Cardiac fibroblast (primary cell): ENCODE results near the gene ZNF646.

Experiments
- DNase-seq, 2 donors: peaks; one replicate each; pipeline versions ENCODE4 v3.0.0 to v3.0.0-alpha.2; 2010; ENCODE audit warnings: low read depth in 2 of 2
- H3K4me3 ChIP-seq, 2 donors: replicated peaks in 1 of 2; 1 replicate in 1 of 2; 2 replicates in 1 of 2; pipeline ENCODE4 v1.5.1; 2011; ENCODE audit warnings: low read depth in 2 of 2, low read length in 2 of 2, mild to moderate bottlenecking in 2 of 2, moderate library complexity in 1 of 2
- TF ChIP-seq, protein P1 (sequence below): IDR thresholded peaks from one replicate; pipeline ENCODE4 v1.5.1; 2011; ENCODE audit warnings: low read depth, mild to moderate bottlenecking, low read length, inconsistent platforms

The ZNF646 gene

DNA sequence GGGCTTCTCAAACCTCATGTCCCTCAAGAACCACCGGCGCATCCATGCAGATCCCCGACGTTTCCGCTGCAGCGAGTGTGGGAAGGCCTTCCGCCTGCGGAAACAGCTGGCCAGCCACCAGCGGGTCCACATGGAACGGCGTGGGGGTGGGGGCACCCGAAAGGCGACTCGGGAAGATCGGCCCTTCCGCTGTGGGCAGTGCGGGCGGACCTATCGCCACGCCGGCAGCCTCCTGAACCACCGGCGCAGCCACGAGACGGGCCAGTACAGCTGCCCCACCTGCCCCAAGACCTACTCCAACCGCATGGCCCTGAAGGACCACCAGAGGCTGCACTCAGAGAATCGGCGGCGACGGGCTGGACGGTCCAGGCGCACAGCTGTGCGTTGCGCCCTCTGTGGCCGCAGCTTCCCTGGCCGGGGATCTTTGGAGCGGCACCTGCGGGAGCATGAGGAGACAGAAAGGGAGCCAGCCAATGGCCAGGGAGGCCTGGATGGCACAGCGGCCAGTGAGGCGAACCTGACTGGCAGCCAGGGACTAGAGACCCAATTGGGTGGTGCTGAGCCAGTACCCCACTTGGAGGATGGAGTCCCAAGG lies 5.9 kb downstream of the ZNF646 start:
- no peak for DNase-seq
- no peak overlapping the region for H3K4me3 ChIP-seq
- TF ChIP-seq, protein P1, sequence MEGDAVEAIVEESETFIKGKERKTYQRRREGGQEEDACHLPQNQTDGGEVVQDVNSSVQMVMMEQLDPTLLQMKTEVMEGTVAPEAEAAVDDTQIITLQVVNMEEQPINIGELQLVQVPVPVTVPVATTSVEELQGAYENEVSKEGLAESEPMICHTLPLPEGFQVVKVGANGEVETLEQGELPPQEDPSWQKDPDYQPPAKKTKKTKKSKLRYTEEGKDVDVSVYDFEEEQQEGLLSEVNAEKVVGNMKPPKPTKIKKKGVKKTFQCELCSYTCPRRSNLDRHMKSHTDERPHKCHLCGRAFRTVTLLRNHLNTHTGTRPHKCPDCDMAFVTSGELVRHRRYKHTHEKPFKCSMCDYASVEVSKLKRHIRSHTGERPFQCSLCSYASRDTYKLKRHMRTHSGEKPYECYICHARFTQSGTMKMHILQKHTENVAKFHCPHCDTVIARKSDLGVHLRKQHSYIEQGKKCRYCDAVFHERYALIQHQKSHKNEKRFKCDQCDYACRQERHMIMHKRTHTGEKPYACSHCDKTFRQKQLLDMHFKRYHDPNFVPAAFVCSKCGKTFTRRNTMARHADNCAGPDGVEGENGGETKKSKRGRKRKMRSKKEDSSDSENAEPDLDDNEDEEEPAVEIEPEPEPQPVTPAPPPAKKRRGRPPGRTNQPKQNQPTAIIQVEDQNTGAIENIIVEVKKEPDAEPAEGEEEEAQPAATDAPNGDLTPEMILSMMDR = no peak

DNA sequence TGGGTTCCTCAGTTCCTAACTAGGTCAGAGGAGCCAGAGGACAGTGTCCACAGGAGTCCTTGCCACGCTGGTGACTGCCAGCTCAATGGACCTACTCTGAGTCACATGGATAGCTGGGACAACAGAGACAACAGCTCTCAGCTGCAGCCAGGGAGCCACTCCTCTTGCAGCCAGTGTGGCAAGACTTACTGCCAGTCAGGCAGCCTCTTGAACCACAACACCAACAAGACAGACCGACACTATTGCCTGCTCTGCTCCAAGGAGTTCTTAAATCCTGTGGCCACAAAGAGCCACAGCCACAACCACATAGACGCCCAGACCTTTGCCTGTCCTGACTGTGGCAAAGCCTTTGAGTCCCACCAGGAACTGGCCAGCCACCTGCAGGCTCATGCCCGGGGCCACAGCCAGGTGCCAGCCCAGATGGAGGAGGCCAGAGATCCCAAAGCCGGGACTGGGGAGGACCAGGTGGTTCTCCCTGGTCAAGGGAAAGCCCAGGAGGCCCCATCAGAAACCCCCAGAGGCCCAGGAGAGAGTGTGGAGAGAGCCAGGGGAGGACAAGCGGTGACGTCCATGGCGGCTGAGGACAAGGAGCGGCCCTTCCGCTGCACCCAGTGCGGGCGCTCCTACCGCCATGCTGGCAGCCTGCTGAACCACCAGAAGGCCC lies 6.7 kb downstream of the ZNF646 start:
- no peak overlapping the region for H3K4me3 ChIP-seq
- DNase-seq = no peak
- TF ChIP-seq, protein P1 = no peak

DNA sequence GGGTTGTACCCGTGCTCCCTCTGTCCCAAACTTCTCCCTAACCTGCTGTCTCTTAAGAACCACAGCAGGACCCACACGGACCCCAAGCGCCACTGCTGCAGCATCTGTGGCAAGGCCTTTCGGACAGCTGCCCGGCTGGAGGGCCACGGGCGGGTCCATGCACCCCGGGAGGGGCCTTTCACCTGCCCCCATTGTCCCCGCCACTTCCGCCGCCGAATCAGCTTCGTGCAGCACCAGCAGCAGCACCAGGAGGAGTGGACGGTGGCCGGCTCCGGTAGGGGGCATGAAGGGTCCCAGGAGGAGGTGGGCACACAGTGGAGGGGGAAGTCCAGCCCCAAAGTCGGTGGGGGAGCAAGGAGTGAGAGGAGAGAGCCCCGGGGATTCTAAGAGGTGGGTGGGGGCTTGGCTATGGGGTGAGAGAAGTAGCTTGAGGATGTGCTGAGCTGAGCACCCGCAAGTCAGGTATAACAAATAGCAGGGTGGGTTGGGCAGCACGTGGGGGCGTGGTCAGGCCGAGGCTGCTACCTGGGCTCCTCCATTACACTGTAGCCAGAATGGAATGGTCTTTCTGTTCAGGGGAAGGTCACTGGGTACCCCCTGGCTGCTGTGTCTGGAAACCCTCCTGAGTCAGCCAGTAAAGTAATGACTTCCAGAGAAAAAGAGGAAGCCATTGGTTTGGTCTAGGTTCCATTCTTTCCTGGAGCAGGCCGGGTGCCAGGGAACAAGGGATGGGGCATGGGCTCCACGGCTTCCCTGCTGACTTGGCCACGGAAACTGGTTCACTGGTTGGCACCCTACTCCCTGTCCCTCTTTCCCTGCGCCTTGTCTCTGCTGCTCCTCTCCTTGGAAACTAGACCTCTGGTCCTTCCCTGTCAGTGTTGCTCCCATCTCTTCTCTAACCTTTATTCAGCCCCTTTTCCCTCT lies 7.5 kb downstream of the ZNF646 start:
- H3K4me3 ChIP-seq = no peak overlapping the region
- no peak for DNase-seq
- TF ChIP-seq, protein P1 = no peak

DNA sequence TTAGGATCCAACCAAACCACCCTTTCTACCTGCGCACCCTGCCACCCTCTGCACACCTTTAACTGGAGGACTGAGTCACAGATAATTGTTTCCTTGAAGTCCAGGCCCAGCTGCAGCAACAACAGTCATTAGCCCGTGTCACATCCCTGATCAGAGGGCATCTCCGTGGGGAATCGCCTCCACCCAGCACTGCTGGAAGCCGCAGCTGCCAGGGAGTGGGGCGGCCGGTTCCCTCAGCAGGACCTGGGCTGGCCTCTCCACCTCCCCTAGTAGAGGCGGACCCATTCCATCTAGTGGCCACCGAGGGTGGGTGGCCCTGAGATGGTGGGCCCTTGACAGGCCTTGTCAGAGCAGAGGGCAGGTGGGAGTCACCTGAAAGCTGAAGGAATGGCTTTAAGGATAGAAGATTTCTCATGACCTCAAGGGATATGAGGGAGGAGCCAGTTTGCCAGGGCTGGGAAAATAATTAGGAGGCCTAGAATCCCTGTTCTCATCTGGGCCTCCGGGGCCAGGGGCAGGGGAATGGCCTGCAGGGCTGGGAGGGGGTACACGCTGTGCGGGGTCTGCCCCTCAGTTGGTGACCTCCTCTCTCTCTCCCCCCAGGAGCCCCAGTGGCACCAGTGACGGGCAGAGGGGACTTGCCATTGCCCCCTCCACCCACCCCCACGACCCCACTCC lies 8.3 kb downstream of the ZNF646 start:
- TF ChIP-seq, protein P1 = no peak
- no peak overlapping the region for H3K4me3 ChIP-seq
- no peak for DNase-seq

DNA sequence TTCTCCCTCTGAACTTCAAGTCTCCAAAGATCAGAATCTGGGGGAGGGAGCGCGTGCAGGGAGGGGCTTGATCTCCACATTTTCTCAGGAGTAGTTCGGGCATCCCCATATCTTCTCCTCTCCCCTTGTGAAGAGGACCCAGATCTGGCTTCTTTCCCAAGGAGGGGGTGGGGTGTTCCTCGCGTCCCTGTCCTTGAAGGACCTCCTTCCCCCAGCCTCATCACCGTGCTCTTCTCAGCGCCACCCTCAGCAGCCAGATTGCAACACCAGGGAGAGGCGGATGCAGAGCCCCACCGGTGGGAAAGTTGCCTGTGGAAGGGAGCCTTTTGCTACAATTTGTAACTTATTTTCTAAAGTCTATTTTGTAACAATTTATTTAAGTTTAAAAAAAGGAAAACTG lies 8.9 kb downstream of the ZNF646 start:
- TF ChIP-seq, protein P1 = no peak
- DNase-seq = no peak
- no peak overlapping the region for H3K4me3 ChIP-seq

DNA sequence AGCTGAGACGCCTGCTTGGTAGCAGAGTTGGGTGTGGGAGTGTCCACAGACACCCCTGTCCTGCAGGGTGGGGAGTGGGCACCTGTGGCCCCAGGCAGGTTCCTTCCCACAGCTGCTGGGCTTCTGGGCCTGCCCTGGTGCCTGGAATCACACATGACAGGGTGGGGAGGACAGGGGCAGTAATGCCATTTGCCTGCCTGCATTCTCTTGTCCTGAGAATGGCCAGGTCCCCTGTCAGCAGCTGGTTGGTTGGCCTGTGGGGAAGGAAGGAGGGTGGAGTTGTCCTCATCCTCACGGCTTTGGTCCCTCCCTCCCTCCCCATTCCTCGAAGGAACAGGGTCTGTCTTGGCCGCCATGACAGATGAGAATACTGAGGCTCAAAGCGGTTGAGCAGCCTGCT lies 9.3 kb downstream of the ZNF646 start:
- TF ChIP-seq, protein P1 = no peak
- no peak overlapping the region for H3K4me3 ChIP-seq
- DNase-seq = no peak
